HepG2 (cell line): Measurements from ENCODE around the gene TMEM233. TPM values are rescaled to one million over a fixed set of nuclear protein-coding genes. Genes with fewer than 3 reads are reported as not detected.

Experiments used
- ATAC-seq: fragments of 200-7000 bp; cut with Tn5 transposase; 3 replicates; pipeline ENCODE4 v1.9.1; 2020; ENCODE audit warnings: mild to moderate bottlenecking, moderate library complexity
- BruUV-seq: library from RNA; stranded (reverse); fragments of 400-500 nt; replicated peaks from 2 replicates; lab custom pipeline; 2021; lab: Mats Ljungman, UMichigan
- CTCF ChIA-PET: fragments of 300-600 bp; formaldehyde crosslinking; extraction: SDS; loops from one replicate; lab custom pipeline; 2021; ENCODE audit warnings: low total read pairs, inconsistent platforms, low intra/inter-chr PET ratio; lab: Yijun Ruan, JAX
- POLR2A ChIA-PET: fragments of 350-600 bp; sonication (Branson Sonifier 250); formaldehyde crosslinking; loops from one replicate; lab custom pipeline; 2020; ENCODE audit warnings: antibody characterized with exemption, inconsistent platforms; lab: Yijun Ruan, JAX
- DNase-seq: peaks from one replicate; pipeline ENCODE4 v3.0.0-alpha.2; 2015; ENCODE audit warnings: low spot score
- FAIRE-seq: peaks from 3 replicates; lab custom pipeline; 2011; peaks lifted over from hg19 to GRCh38; lab: Jason Lieb, UNC
- H2AFZ ChIP-seq: one replicate; pipeline ENCODE4 v1.6.1; 2011; ENCODE audit warnings: low read length, inconsistent platforms
- H3K27ac ChIP-seq: fragments of 300-600 bp; 3 replicates; pipeline ENCODE4 v1.8.0; 2011; ENCODE audit warnings: mixed run types, mild to moderate bottlenecking, mixed read lengths, low read length, inconsistent platforms; ENCODE audit not compliant: insufficient read depth; ENCODE audit errors: extremely low read length
- H3K27me3 ChIP-seq, 2 experiments: fragments of 200-600 bp in 1 of 2; 2 replicates in 1 of 2; 3 replicates in 1 of 2; pipeline versions ENCODE4 v1.6.0 to v1.8.0; 2011; ENCODE audit warnings: low read length in 2 of 2, mild to moderate bottlenecking in 2 of 2, moderate library complexity in 2 of 2, inconsistent platforms in 1 of 2; ENCODE audit not compliant: insufficient read depth in 2 of 2, control insufficient read depth in 1 of 2
- H3K36me3 ChIP-seq, 2 experiments: fragments of 200-600 bp in 1 of 2; replicated peaks in 1 of 2; 2 replicates in 1 of 2; 3 replicates in 1 of 2; pipeline versions ENCODE4 v1.5.1 to v1.8.0; 2011; ENCODE audit warnings: low read length in 2 of 2, inconsistent platforms in 1 of 2; ENCODE audit not compliant: insufficient read depth in 2 of 2, control insufficient read depth in 1 of 2
- H3K4me1 ChIP-seq: 2 replicates; pipeline ENCODE4 v1.5.1; 2012; ENCODE audit warnings: low read length, inconsistent platforms; ENCODE audit not compliant: insufficient read depth
- H3K4me2 ChIP-seq: 2 replicates; pipeline ENCODE4 v1.6.0; 2011; ENCODE audit warnings: low read depth, low read length, inconsistent platforms
- H3K4me3 ChIP-seq, 3 experiments: fragments of 200-600 bp in 1 of 3; sonication (generic), shearing (Covaris generic) in 1 of 3; replicated peaks in 1 of 3; 2 replicates each; pipeline ENCODE4 v1.5.1; 2011 to 2016; ENCODE audit warnings: low read length in 3 of 3, inconsistent platforms in 2 of 3, low read depth in 2 of 3, mild to moderate bottlenecking in 2 of 3, control low read depth in 1 of 3, mixed read lengths in 1 of 3; ENCODE audit not compliant: insufficient read depth in 1 of 3
- H3K79me2 ChIP-seq: one replicate; pipeline ENCODE4 v1.6.1; 2011; ENCODE audit warnings: low read length, inconsistent platforms; ENCODE audit not compliant: insufficient read depth
- H3K9ac ChIP-seq: 2 replicates; pipeline ENCODE4 v1.6.0; 2011; ENCODE audit warnings: mild to moderate bottlenecking, low read depth, low read length, inconsistent platforms; ENCODE audit not compliant: insufficient read depth
- H3K9me3 ChIP-seq: 2 replicates; pipeline ENCODE4 v1.5.1; 2012; ENCODE audit warnings: mild to moderate bottlenecking, low read length
- H4K20me1 ChIP-seq: 2 replicates; pipeline ENCODE4 v1.6.0; 2011; ENCODE audit warnings: inconsistent platforms, mild to moderate bottlenecking, low read length, moderate library complexity; ENCODE audit not compliant: insufficient read depth
- KLF12 ChIP-seq: sonication (generic); formaldehyde crosslinking; IDR thresholded peaks from 2 replicates; pipeline ENCODE4 v1.4.0; 2020; ENCODE audit warnings: missing genetic modification reagents, borderline replicate concordance
- NR2F6 ChIP-seq, 2 experiments: IDR thresholded peaks; 2 replicates each; pipeline ENCODE4 v1.6.1; 2016; ENCODE audit warnings: antibody characterized with exemption in 1 of 2, mild to moderate bottlenecking in 1 of 2
- POLR2AphosphoS5 ChIP-seq: IDR thresholded peaks from 2 replicates; pipeline ENCODE4 v1.6.1; 2012; ENCODE audit warnings: low read depth, low read length
- TGIF2 ChIP-seq: IDR thresholded peaks from 2 replicates; pipeline ENCODE4 v1.6.1; 2016; ENCODE audit warnings: control low read depth, missing compliant biosample characterization
- ZBTB38 ChIP-seq: sonication (generic); formaldehyde crosslinking; IDR thresholded peaks from 2 replicates; pipeline ENCODE4 v1.5.1; 2020; ENCODE audit warnings: mild to moderate bottlenecking, missing genetic modification reagents
- ZNF543 ChIP-seq: sonication (generic); formaldehyde crosslinking; IDR thresholded peaks from 2 replicates; pipeline ENCODE4 v1.4.0; 2020; ENCODE audit warnings: mild to moderate bottlenecking, missing genetic modification reagents
- WGBS: methylation state at CpG from one replicate; pipeline ENCODE4 v1.1.6; 2017; ENCODE audit warnings: low lambda C conversion rate; 5-methylcytosine and 5-hydroxymethylcytosine counted together
- in situ Hi-C: cut with HindIII; loops from 2 replicates; pipeline ENCODE4 v1.10.0; 2017; ENCODE audit warnings: low pct_unique_long_range_greater_than_20kb; ENCODE audit not compliant: extremely low pct_ligation_motif_present
- intact Hi-C: fragments of 100-400 bp; cut with micrococcal nuclease; formaldehyde crosslinking; loops from one replicate; pipeline ENCODE4 v1.10.0; 2022; ENCODE audit not compliant: unreplicated experiment
- polyA plus RNA-seq, 8 experiments: library from polyadenylated mRNA; depleted of rRNA in 3 of 8; stranded (reverse) in 7 of 8; unstranded in 1 of 8; fragments of >200 nt; fragmentation: Illumina TruSeq in 4 of 8; extraction: Trizol in 4 of 8; gene quantifications; 2 replicates each; pipeline versions ENCODE4 v1.2.1 to v1.2.3, GENCODE V29; 2011 to 2016; ENCODE audit warnings: low read depth in 4 of 8, missing spikeins in 1 of 8, mixed read lengths in 1 of 8; ENCODE audit not compliant: insufficient read depth in 1 of 8
- total RNA-seq, 5 experiments: library from RNA; depleted of rRNA; stranded (reverse); fragments of >200 nt; fragmentation: Illumina TruSeq; extraction: Trizol; gene quantifications; 2 replicates each; pipeline ENCODE4 v1.2.3, GENCODE V29; 2016; ENCODE audit warnings: low read depth in 1 of 5
- TF ChIP-seq, protein P1 (sequence below): sonication (generic); formaldehyde crosslinking; IDR thresholded peaks from 2 replicates; pipeline ENCODE4 v1.4.0; 2020; ENCODE audit warnings: missing genetic modification reagents

The TMEM233 gene
- total and polyA plus RNA-seq, 2 of the 13 experiments (the other 11 are each of a cell fraction or from before 2014, with no cell fraction given): 0.03 TPM; not detected in 1

DNA sequence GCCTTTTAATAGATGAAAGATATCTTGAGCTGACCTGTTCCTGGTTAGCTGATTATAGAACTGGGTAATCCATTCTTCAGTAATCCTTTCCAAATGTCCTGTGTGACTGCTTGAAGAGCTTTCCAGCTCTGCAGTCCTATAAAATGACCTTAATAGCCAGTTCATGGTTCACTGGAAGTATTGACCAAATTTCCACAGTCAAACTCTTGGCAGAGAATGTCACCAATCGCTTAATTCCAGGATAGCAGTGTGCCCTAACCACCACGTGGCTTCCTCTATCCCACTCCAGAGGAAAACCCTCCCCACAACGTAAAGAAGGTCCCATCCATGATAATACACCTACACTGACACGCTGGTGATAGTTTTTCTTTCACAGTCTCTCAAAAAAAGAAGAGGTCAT lies 91.8 kb downstream of the TMEM233 start:
- 86% methylated on average over 4 of the region's 4 CpGs for WGBS
- peaks cover 4 to 17% of the 10 kb centered on the region in 2 experiments for H3K36me3 ChIP-seq
- ATAC-seq (no peak), FAIRE-seq (no peak), DNase-seq (no peak)
- no peak overlapping the region for H3K4me3 ChIP-seq
- TF ChIP-seq NR2F6 (IDR thresholded peaks at IDR 0.05) (0 out of 2 replicates have a peak, but pooled peaks have one; percentile 7), NR2F6 (CRISPR knock-in tag; IDR thresholded peaks at IDR 0.05) (no peak), ZNF543 (CRISPR knock-in tag) (no peak)
- intact Hi-C loops (no loop called here), in situ Hi-C loops (no loop called here)
- H3K79me2 ChIP-seq: no peaks in the 10 kb centered on the region
- no TSS peak for BruUV-seq
- H3K27me3 ChIP-seq: no peaks in the 10 kb centered on the region
- ChIA-PET POLR2A (interaction anchor here (6.1 kb wide), 1 partner anchor 16 kb away, joined by 40 read pairs; the partner anchor contains the start of gene PRKAB1), CTCF (no interaction called here)
- H3K27ac ChIP-seq: peak overlapping the region; percentile 65
- H3K9ac ChIP-seq: no peak overlapping the region
- peaks cover 80% of the 10 kb centered on the region for H3K4me1 ChIP-seq
- H2AFZ ChIP-seq: no peak overlapping the region
- H4K20me1 ChIP-seq: no peaks in the 10 kb centered on the region
- H3K9me3 ChIP-seq: no peaks in the 10 kb centered on the region
- H3K4me2 ChIP-seq: no peak overlapping the region

DNA sequence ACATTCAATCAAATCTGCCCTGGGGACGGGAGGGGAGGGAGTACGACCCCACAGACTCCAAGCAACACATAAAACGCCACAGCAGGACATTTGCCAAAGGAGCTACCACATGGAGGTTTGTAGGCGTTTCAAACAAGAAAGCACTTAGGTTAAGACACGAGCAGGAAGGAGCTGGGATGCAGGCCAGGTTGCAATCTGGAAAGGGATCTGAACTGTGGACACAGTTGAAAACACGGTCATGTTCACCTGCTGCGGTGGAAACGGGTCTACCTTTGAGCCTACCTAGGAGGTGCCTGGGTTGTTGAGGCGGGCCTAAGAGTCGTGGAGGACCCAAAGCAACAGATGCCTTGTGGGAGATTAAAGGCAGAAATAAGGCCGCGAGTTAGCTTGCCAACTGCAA lies 92.8 kb downstream of the TMEM233 start:
- WGBS: 70% methylated on average over 12 of the region's 12 CpGs
- no peak for TF ChIP-seq POLR2AphosphoS5
- TF ChIP-seq, protein P1, sequence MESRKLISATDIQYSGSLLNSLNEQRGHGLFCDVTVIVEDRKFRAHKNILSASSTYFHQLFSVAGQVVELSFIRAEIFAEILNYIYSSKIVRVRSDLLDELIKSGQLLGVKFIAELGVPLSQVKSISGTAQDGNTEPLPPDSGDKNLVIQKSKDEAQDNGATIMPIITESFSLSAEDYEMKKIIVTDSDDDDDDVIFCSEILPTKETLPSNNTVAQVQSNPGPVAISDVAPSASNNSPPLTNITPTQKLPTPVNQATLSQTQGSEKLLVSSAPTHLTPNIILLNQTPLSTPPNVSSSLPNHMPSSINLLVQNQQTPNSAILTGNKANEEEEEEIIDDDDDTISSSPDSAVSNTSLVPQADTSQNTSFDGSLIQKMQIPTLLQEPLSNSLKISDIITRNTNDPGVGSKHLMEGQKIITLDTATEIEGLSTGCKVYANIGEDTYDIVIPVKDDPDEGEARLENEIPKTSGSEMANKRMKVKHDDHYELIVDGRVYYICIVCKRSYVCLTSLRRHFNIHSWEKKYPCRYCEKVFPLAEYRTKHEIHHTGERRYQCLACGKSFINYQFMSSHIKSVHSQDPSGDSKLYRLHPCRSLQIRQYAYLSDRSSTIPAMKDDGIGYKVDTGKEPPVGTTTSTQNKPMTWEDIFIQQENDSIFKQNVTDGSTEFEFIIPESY (CRISPR knock-in tag): peak; percentile 55
- no peak for TF ChIP-seq KLF12 (CRISPR knock-in tag)
- peak; percentile 33; the same call in 1 of the 2 replicates for TF ChIP-seq ZBTB38 (CRISPR knock-in tag)
- no peak for TF ChIP-seq TGIF2 (CRISPR knock-in tag)
- TF ChIP-seq, all 625 proteins: peak for 2
- Histone ChIP-seq H3K79me2 (no peaks in the 10 kb centered on the region), H2AFZ (no peak overlapping the region), H3K27ac (peak overlapping the region; percentile 15), H3K4me3 (no peak overlapping the region), H3K36me3 (peaks cover 3 to 12% of the 10 kb centered on the region in 2 experiments; a peak in 4 of 5 replicates), H3K4me1 (peaks cover 80% of the 10 kb centered on the region), H4K20me1 (no peaks in the 10 kb centered on the region), H3K9ac (no peak overlapping the region), H3K9me3 (no peaks in the 10 kb centered on the region), H3K27me3 (no peaks in the 10 kb centered on the region), H3K4me2 (no peak overlapping the region)
- ChIA-PET CTCF (no interaction called here), POLR2A (interaction anchor here (1.2 kb wide), 1 partner anchor 17 kb away, joined by 4 read pairs; no protein-coding TSS in a partner anchor)
- no peak for DNase-seq
- no peak for ATAC-seq
- in situ Hi-C loops: no loop called here
- no peak for FAIRE-seq
- intact Hi-C loops: no loop called here
- BruUV-seq: no TSS peak
